ENCODE measurements around the gene GBGT1. TPM values are rescaled to one million over a fixed set of nuclear protein-coding genes. Genes with fewer than 3 reads are reported as not detected.
A peak's percentile ranks its signal among the peaks of the same experiment; 100 is the strongest.
"Not testable (repeated sequence)": the region's sequence is repeated elsewhere in the genome, so short reads cannot be mapped to it uniquely, and the experiment has no call there.

Gene GBGT1
- total RNA-seq (10 to 100 TPM; 12.9 to 28.9 TPM), polyA plus RNA-seq (1 to 10 TPM; 2.8 to 5.5 TPM)
- long read RNA-seq, donor 1, transcript GBGT1-203 (7 exons, 1,985 nt): major isoform, 18 of 35 reads
- long read RNA-seq, donor 1, partial matches to known transcripts: 5 of 35 reads
- long read RNA-seq, donor 1, other reads (novel, unspliced or antisense): 9 of 35 reads
- long read RNA-seq, donor 2, partial matches to known transcripts: 1 of 7 reads
- long read RNA-seq, donor 2, other reads (novel, unspliced or antisense): 4 of 7 reads

DNA sequence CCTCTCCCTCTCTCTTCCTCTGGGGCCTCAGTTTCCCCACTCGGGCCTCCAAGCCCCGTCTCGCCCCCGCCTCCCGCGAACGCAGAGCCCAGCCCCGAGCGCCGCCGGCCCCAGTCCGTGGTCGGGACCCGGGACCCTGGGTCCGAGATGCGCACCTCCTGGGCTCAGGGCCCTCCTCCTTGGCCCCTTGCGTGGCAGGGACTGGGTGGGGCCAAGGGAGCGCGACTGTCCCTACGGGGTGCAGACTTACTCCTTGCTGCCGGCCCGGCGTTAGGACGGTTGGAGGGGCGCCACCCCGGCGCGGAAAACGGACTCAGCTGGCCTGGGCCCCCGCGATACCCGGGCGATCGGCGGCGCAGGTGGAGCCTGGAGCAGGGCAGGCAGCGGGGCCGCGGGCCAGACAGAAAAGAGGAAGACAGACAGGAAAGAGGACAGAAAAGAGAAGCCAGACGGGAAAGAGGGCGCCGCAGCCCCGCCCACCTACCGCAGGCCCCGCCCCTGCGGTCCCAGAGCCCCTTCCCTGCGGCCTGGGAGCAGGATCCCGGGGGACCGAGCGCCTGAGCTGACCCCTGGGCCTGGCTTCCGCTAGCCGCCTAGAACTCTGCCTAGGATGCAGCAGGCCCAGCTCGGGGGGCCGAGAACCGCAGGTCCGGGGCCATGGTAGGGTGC is at the start of gene GBGT1:
TSS of gene GBGT1 (minus strand) at position 411 of the 669 bp plus-strand sequence. CDS start 1,502 bp downstream, outside the sequence.
- Histone ChIP-seq H3K9me3 (ENCODE audit: control insufficient read depth, low read length) (no peaks in the 10 kb centered on the region), H3K4me1 (ENCODE audit: control insufficient read depth in 1 of 2, insufficient read depth in 2 of 2, low read length in 2 of 2) (no peaks in the 10 kb centered on the region), H3K27ac (ENCODE audit: low read depth in 1 of 2, low read length in 2 of 2) (no peak within 1 kb of the TSS), H3K27me3 (ENCODE audit: control insufficient read depth in 1 of 2, insufficient read depth in 2 of 2, low read length in 1 of 2) (no peaks in the 10 kb centered on the region), H3K36me3 (ENCODE audit: control insufficient read depth in 1 of 2, insufficient read depth in 2 of 2, low read length in 1 of 2) (no peaks in the 10 kb centered on the region), H3K4me3 (ENCODE audit: low read length in 2 of 2) (peak within 1 kb of the TSS; percentile 43 to 66)
- intact Hi-C loops (cut with DNase I): no loop called here
- DNase-seq: peak; percentile 83 to 87
- peak; percentile 63 for ATAC-seq (ENCODE audit: low FRiP score)
- 2% methylated on average over 51 to 56 of the region's 56 CpGs for WGBS, 2 donors

DNA sequence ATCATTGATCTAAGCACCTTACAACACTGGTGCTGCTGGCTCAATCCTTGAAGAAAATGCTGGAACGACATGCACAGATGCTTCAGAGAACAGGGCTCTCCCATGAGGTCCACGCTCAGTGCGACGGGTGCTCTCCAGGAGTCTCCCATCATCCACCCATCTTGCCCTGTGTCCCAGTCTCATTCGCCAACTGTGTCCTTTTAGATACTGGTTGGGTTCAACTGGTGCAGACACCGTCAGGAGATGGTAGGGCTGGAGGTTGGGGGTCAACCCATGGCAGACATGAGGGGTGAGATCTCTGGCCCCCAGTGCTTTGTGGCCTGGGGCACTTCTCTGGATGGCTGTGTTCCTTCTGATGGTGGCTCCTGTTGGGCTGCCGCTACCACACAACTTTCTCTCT is 46.9 kb upstream of the GBGT1 start:
- ATAC-seq (ENCODE audit: low FRiP score) (no peak), DNase-seq (peak in 1 of 2 donors; percentile 43)
- peaks cover 6% of the 10 kb centered on the region for H3K9me3 ChIP-seq (ENCODE audit: control insufficient read depth, low read length)
- no peak overlapping the region for H3K4me3 ChIP-seq (ENCODE audit: low read length in 2 of 2)
- no peak overlapping the region for H3K27ac ChIP-seq (ENCODE audit: low read depth in 1 of 2, low read length in 2 of 2)
- H3K27me3 ChIP-seq (ENCODE audit: control insufficient read depth in 1 of 2, insufficient read depth in 2 of 2, low read length in 1 of 2): no peaks in the 10 kb centered on the region
- intact Hi-C loops (cut with DNase I): no loop called here
- no peaks in the 10 kb centered on the region for H3K4me1 ChIP-seq (ENCODE audit: control insufficient read depth in 1 of 2, insufficient read depth in 2 of 2, low read length in 2 of 2)
- WGBS, 2 donors: 88% methylated on average over 7 of the region's 7 CpGs
- H3K36me3 ChIP-seq (ENCODE audit: control insufficient read depth in 1 of 2, insufficient read depth in 2 of 2, low read length in 1 of 2): no peaks in the 10 kb centered on the region

DNA sequence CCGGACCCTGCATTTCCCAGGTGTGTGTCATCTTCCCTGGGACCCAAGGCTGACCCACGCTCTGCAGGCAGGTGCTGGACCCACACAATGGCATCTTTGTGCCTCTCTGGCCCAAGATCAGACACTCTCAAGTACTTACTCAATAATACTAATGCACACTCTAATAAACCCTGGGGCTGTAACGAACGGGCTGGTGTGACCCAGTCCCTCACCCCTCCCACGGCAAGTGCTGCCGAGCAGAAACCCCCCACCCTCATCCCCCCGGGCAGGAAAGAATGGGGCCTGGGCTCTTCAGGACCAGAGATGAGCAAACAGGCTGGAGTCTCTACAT is 46.5 kb upstream of the GBGT1 start:
- H3K27me3 ChIP-seq (ENCODE audit: control insufficient read depth in 1 of 2, insufficient read depth in 2 of 2, low read length in 1 of 2): no peaks in the 10 kb centered on the region
- DNase-seq (peak; percentile 9 to 51), ATAC-seq (ENCODE audit: low FRiP score) (no peak)
- H3K36me3 ChIP-seq (ENCODE audit: control insufficient read depth in 1 of 2, insufficient read depth in 2 of 2, low read length in 1 of 2): no peaks in the 10 kb centered on the region
- peaks cover 6% of the 10 kb centered on the region for H3K9me3 ChIP-seq (ENCODE audit: control insufficient read depth, low read length)
- 57 to 62% methylated on average over 7 of the region's 7 CpGs for WGBS, 2 donors
- no peaks in the 10 kb centered on the region for H3K4me1 ChIP-seq (ENCODE audit: control insufficient read depth in 1 of 2, insufficient read depth in 2 of 2, low read length in 2 of 2)
- H3K27ac ChIP-seq (ENCODE audit: low read depth in 1 of 2, low read length in 2 of 2): no peak overlapping the region
- H3K4me3 ChIP-seq (ENCODE audit: low read length in 2 of 2): no peak overlapping the region
- intact Hi-C loops (cut with DNase I): no loop called here

DNA sequence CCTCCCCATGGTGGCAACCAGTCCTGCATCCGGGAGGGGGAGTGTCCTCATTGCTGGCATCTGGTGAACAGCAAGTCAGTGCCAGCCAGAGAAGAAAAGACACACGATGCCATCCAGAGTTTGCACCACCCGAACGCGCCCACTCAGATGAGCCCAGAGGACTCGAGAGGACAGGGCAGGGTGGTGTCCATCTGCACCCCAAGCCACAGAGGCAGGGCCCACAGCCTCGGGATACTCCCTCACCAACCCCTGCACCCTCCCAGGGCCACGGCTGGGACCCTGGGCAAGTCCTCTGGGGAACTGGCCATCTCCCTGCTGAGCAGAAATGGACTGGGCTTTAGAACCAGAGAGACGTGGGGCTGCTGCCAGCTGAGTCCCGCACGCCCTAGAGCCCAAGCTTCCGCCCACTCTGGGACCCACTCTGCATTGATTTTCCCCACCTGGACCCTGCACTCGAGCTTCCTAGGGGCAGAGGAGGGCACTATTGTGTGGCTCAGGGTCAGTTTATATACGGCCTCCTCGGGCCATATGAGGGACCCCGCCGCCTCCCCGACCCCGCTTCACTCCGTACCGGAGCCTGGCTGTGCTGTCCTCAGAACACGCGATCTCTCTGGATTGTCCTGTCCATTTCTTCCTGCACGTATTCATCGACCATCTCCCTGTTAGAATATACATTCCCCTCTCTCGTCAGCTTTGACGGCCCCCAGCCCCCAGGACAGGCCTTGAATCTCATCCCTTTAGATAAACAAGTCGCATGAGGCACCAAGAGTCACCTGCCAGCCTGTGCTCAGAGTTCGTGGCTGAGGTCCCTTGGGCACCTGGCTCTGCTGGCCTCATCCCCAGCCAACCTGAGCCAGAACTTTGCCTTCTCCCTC is 45.9 kb upstream of the GBGT1 start:
- H3K9me3 ChIP-seq (ENCODE audit: control insufficient read depth, low read length); H3K27me3 ChIP-seq (ENCODE audit: control insufficient read depth in 1 of 2, insufficient read depth in 2 of 2, low read length in 1 of 2); H3K27ac ChIP-seq (ENCODE audit: low read depth in 1 of 2, low read length in 2 of 2); H3K4me1 ChIP-seq (ENCODE audit: control insufficient read depth in 1 of 2, insufficient read depth in 2 of 2, low read length in 2 of 2); intact Hi-C loops (cut with DNase I); ATAC-seq (ENCODE audit: low FRiP score); H3K36me3 ChIP-seq (ENCODE audit: control insufficient read depth in 1 of 2, insufficient read depth in 2 of 2, low read length in 1 of 2); H3K4me3 ChIP-seq (ENCODE audit: low read length in 2 of 2): not testable (repeated sequence)
- WGBS, 2 donors: 77 to 79% methylated on average over 25 to 29 of the region's 29 CpGs
- peak; percentile 30 to 55 for DNase-seq

DNA sequence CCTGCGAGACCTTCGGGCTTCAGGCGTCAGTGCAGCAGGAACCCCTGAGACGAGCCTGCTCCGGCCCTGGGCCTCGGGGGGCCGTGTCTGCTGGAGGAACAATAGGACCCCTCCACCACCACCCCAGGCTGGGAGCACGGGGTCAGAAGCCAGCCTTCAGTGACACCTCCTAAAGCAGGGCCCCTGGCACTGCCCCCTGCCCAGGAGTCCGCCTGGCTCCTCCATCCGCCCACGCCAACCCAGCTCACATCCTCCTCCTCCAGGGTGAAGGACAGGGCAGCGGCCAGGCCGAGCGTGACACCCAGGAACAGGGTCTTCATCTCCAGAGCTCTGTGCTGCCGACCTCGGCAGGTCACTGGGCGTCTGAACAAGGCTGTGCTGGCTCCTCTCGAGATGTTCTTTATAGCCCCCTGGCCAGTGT is 45.2 kb upstream of the GBGT1 start, which contains the start of gene OBP2B:
TSS of gene OBP2B (minus strand) at position 371 of the 421 bp plus-strand sequence. CDS start at position 320, 51 bp downstream.
- H3K4me3 ChIP-seq (ENCODE audit: low read length in 2 of 2); H3K27ac ChIP-seq (ENCODE audit: low read depth in 1 of 2, low read length in 2 of 2); H3K27me3 ChIP-seq (ENCODE audit: control insufficient read depth in 1 of 2, insufficient read depth in 2 of 2, low read length in 1 of 2); intact Hi-C loops (cut with DNase I); ATAC-seq (ENCODE audit: low FRiP score); H3K4me1 ChIP-seq (ENCODE audit: control insufficient read depth in 1 of 2, insufficient read depth in 2 of 2, low read length in 2 of 2); H3K36me3 ChIP-seq (ENCODE audit: control insufficient read depth in 1 of 2, insufficient read depth in 2 of 2, low read length in 1 of 2); H3K9me3 ChIP-seq (ENCODE audit: control insufficient read depth, low read length): not testable (repeated sequence)
- 84 to 90% methylated on average over 7 to 11 of the region's 18 CpGs for WGBS, 2 donors
- DNase-seq: peak in 1 of 2 donors; percentile 49

DNA sequence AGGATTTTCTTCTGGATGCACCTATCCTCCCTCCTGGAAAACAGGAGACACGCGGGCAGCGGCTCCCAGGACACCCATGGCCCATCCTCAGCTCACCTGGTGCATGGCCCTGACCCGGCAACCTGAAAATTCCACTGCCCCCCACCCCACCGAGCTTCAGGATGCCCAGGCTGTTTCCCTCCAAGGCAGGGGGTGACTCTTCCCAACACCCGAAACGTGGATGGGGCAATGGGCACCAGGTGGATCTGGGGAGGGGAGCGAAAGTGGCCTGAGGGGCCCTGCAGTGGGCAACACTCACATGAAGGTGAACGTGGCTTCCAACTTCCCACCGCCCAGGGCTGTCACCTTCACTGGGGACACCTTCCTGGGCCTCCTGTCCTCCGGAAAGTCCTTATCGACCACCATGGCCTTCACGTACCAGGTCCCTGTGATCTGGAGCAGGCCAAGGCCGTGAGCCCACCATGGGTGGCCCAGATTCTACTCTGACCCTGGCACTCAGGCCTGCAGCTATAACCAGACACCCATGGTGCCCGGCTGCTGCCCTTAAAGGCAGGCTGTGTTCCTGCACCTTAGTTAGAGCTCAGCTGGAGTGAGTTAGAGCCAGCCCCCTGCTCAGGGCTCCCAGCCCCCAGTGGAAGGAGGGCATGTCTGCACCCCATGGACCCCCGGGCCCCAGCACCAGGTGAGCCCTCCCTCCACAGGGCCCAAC is 44.6 kb upstream of the GBGT1 start:
- ATAC-seq (ENCODE audit: low FRiP score); H3K27ac ChIP-seq (ENCODE audit: low read depth in 1 of 2, low read length in 2 of 2); H3K4me3 ChIP-seq (ENCODE audit: low read length in 2 of 2); H3K27me3 ChIP-seq (ENCODE audit: control insufficient read depth in 1 of 2, insufficient read depth in 2 of 2, low read length in 1 of 2); H3K36me3 ChIP-seq (ENCODE audit: control insufficient read depth in 1 of 2, insufficient read depth in 2 of 2, low read length in 1 of 2); H3K9me3 ChIP-seq (ENCODE audit: control insufficient read depth, low read length); intact Hi-C loops (cut with DNase I); H3K4me1 ChIP-seq (ENCODE audit: control insufficient read depth in 1 of 2, insufficient read depth in 2 of 2, low read length in 2 of 2): not testable (repeated sequence)
- DNase-seq: peak in 1 of 2 donors; percentile 49
- 86 to 88% methylated on average over 11 to 14 of the region's 16 CpGs for WGBS, 2 donors

DNA sequence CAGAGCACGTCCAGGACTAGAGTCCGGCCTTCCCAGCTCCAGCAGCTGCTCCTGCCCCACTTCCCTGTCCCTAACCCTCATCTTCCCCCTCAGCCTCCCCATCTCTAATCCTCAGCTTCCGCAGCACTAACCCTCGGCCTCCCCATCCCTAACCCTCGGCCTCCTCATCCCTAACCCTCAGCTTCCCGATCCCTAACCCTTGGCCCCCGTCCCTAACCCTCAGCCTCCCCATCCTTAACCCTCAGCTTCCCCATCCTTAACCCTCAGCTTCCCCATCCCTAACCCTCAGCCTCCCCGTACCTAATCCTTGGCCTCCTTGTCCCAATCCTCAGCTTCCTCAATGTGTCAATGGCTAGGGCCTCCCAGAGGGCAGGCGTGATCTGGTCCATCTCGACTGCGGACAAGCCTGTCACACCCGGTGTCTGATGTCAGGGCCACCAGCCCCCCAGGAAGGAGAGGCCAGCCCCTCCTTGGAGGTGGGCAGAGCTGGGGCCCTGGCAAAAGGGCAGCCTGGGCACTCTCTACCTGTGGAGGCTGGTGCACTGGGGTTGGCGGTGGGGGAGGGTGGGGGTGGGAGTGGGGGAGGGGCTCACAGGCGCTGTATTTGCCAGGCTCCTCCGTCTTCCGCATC is 43.9 kb upstream of the GBGT1 start:
- WGBS, 2 donors: 84 to 85% methylated on average over 16 of the region's 16 CpGs
- Histone ChIP-seq H3K27ac (ENCODE audit: low read depth in 1 of 2, low read length in 2 of 2) (no peak overlapping the region), H3K36me3 (ENCODE audit: control insufficient read depth in 1 of 2, insufficient read depth in 2 of 2, low read length in 1 of 2) (no peaks in the 10 kb centered on the region), H3K4me3 (ENCODE audit: low read length in 2 of 2) (no peak overlapping the region), H3K4me1 (ENCODE audit: control insufficient read depth in 1 of 2, insufficient read depth in 2 of 2, low read length in 2 of 2) (no peaks in the 10 kb centered on the region), H3K27me3 (ENCODE audit: control insufficient read depth in 1 of 2, insufficient read depth in 2 of 2, low read length in 1 of 2) (no peaks in the 10 kb centered on the region), H3K9me3 (ENCODE audit: control insufficient read depth, low read length) (peaks cover 6% of the 10 kb centered on the region)
- intact Hi-C loops (cut with DNase I): no loop called here
- ATAC-seq (ENCODE audit: low FRiP score): no peak
- DNase-seq: peak in 1 of 2 donors; percentile 36

DNA sequence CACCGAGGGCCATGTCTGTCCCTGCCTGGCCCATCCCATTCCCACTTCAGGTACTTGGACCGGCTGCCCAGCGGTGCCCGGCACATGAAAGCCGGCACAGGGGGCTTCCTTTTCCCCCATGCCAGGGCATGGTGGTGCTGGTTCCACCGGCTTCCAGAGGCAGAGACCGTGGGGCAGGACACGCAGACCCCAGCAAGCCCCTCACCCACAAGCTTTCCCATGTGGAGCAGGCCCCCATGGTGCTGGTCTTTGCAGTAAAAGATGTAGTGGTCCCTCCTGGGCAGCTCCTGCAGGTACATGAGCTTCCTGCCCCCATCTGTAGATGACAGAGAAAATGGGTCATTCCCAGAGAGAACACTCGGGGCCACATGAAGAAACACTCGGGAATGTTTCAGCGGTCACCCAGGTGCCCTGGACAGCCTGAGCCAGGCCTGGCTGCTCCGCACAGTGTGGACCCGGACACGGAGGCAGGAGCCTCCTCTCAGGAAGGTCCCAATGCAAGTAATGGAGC is 43.4 kb upstream of the GBGT1 start:
- intact Hi-C loops (cut with DNase I): no loop called here
- Histone ChIP-seq H3K36me3 (ENCODE audit: control insufficient read depth in 1 of 2, insufficient read depth in 2 of 2, low read length in 1 of 2) (no peaks in the 10 kb centered on the region), H3K4me1 (ENCODE audit: control insufficient read depth in 1 of 2, insufficient read depth in 2 of 2, low read length in 2 of 2) (no peaks in the 10 kb centered on the region), H3K27me3 (ENCODE audit: control insufficient read depth in 1 of 2, insufficient read depth in 2 of 2, low read length in 1 of 2) (no peaks in the 10 kb centered on the region), H3K9me3 (ENCODE audit: control insufficient read depth, low read length) (peaks cover 6% of the 10 kb centered on the region), H3K4me3 (ENCODE audit: low read length in 2 of 2) (no peak overlapping the region), H3K27ac (ENCODE audit: low read depth in 1 of 2, low read length in 2 of 2) (no peak overlapping the region)
- WGBS, 2 donors: 82 to 88% methylated on average over 14 of the region's 14 CpGs
- peak in 1 of 2 donors; percentile 33 for DNase-seq
- no peak for ATAC-seq (ENCODE audit: low FRiP score)

All from aorta (tissue), 5 donors.